Measurements from ENCODE around the gene HDAC4.

Gene HDAC4

DNA sequence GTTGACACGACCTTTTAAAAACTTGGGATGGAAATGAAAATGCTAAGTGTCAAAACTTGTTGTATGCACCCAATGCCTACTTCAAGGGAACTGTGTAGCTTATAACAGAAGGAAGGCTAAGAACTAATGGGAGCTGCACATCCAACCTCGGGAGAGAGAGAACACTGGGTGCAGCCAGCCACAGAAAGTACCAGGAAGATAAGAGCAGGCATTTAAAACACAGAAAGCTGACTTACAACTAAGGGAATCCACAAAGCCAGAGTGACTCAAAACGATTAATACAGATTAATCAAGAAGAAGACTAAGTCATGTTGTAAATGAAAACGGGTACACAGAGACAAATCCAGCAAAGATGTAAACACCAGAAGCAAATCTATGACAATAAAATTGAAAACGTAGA is 113.4 kb downstream of the HDAC4 start:
- ChIA-PET CTCF (interaction anchor here (0.7 kb wide), 1 partner anchor 145 kb away, joined by 3 read pairs; no protein-coding TSS in a partner anchor), POLR2A (no interaction called here)
- no peak for DNase-seq (ENCODE audit: extremely low spot score)
- no peak for TF ChIP-seq TARDBP (IDR thresholded peaks at IDR 0.05)
- TF ChIP-seq BHLHE40 (IDR thresholded peaks at IDR 0.05; ENCODE audit: borderline replicate concordance) = no peak
- TF ChIP-seq SP1 (IDR thresholded peaks at IDR 0.05) = no peak
- TF ChIP-seq ARNT (IDR thresholded peaks at IDR 0.05) = no peak
- TF ChIP-seq SUZ12 (IDR thresholded peaks at IDR 0.05) = no peak
- TF ChIP-seq FOXM1 (IDR thresholded peaks at IDR 0.05; ENCODE audit: borderline replicate concordance) = no peak
- TF ChIP-seq PKNOX1 (IDR thresholded peaks at IDR 0.05) = no peak
- no peak for TF ChIP-seq ZNF384 (IDR thresholded peaks at IDR 0.05)
- no peak for TF ChIP-seq LEF1 (IDR thresholded peaks at IDR 0.05; ENCODE audit: borderline replicate concordance)
- no peak for TF ChIP-seq HDGF (IDR thresholded peaks at IDR 0.05; ENCODE audit: borderline replicate concordance)
- no peak for TF ChIP-seq CTBP1 (IDR thresholded peaks at IDR 0.05; ENCODE audit: borderline replicate concordance)
- no peak for TF ChIP-seq NFRKB (IDR thresholded peaks at IDR 0.05)
- no peak for TF ChIP-seq ELF4 (IDR thresholded peaks at IDR 0.05)
- no peak for TF ChIP-seq FOXK2 (IDR thresholded peaks at IDR 0.05)
- no peak for TF ChIP-seq FOXA1 (IDR thresholded peaks at IDR 0.05)
- no peak for TF ChIP-seq L3MBTL2 (conservative IDR thresholded peaks at IDR 0.05)

DNA sequence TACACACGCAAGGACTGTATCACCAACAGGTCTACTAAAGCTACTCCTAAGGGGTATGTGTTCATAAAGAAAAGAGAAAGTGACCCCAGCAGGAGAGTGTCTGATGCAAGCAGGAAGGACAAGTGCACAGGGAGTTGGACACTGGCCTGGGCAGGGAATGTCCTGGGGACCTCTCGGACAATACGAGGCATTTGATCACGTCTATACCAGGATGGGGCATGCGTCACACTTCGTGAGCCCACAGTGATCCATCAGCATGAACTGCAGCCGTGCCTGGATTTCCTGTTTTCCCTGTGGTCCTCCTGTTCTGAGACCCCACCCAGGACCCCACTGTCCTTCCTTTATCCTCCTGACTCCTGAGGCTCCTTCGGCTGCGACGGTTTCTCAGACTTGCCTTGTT is 113.9 kb downstream of the HDAC4 start:
- no peak for TF ChIP-seq FOXK2 (IDR thresholded peaks at IDR 0.05)
- TF ChIP-seq ARNT (IDR thresholded peaks at IDR 0.05) = no peak
- TF ChIP-seq TARDBP (IDR thresholded peaks at IDR 0.05) = no peak
- TF ChIP-seq HDGF (IDR thresholded peaks at IDR 0.05; ENCODE audit: borderline replicate concordance) = no peak
- TF ChIP-seq FOXA1 (IDR thresholded peaks at IDR 0.05) = no peak
- TF ChIP-seq SUZ12 (IDR thresholded peaks at IDR 0.05) = no peak
- no peak for TF ChIP-seq PKNOX1 (IDR thresholded peaks at IDR 0.05)
- no peak for TF ChIP-seq NFRKB (IDR thresholded peaks at IDR 0.05)
- ChIA-PET POLR2A (no interaction called here), CTCF (interaction anchor here (0.7 kb wide), 1 partner anchor 144 kb away, joined by 3 read pairs; no protein-coding TSS in a partner anchor)
- DNase-seq (ENCODE audit: extremely low spot score) = no peak

- ChIA-PET POLR2A (no interaction called here), CTCF (no interaction called here)
- TF ChIP-seq HDGF (IDR thresholded peaks at IDR 0.05; ENCODE audit: borderline replicate concordance) (no peak), BHLHE40 (IDR thresholded peaks at IDR 0.05; ENCODE audit: borderline replicate concordance) (no peak), SUZ12 (IDR thresholded peaks at IDR 0.05) (no peak)
- DNase-seq (ENCODE audit: extremely low spot score) = no peak
Measured at GRCh38 chr2:239285932-239286230, 114.9 kb downstream of the HDAC4 start.

GRCh38 chr2:239285071-239285931 is 115.5 kb downstream of the HDAC4 start:
- no peak for DNase-seq (ENCODE audit: extremely low spot score)
- CTCF ChIA-PET = no interaction called here
- TF ChIP-seq PKNOX1 (IDR thresholded peaks at IDR 0.05) (no peak), SUZ12 (IDR thresholded peaks at IDR 0.05) (no peak), L3MBTL2 (conservative IDR thresholded peaks at IDR 0.05) (no peak), BHLHE40 (IDR thresholded peaks at IDR 0.05; ENCODE audit: borderline replicate concordance) (no peak), CTBP1 (IDR thresholded peaks at IDR 0.05; ENCODE audit: borderline replicate concordance) (no peak), SP1 (IDR thresholded peaks at IDR 0.05) (no peak), ARNT (IDR thresholded peaks at IDR 0.05) (no peak)
- POLR2A ChIA-PET = no interaction called here

DNA sequence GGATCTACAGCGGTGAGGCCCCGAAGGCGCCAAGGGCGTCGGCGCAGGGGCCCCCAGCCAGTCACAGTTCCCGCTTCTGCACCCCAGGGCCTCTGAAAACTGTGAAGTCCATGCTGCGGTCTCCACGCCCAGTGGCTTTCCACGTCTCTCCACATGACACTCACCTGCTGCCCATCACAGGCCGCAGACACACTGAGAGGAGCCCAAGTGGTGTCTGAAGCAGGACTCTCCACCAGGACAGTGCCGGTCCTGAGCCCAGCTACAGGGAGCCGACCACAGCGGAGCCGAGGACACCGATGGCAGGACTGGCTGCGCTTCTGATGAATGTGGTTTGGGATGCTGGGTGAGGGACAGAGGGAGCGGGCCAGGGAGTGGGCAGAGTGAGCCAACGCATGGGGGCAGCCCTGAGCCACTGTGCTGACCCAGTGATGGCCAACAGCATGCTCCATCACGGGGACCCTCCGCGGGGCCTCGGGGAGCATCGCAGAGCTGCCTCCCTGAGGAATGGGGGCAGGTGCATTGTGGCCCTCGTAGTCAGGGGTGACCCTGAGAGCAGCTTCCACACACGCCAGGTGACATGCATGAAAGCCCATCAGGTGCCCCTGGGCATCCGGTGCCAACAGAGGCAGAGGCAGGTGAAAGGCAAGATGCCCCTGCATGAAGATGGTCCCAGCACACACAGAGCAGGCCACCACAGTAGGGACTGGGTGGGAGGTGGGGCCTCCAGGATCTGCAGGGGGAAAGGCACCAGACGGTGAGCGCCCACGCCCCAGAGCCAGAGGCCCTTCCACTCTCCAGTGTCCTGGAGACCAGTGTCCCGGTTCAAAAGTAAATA is 116.6 kb downstream of the HDAC4 start:
- ChIA-PET POLR2A (no interaction called here), CTCF (no interaction called here)
- TF ChIP-seq ARNT (IDR thresholded peaks at IDR 0.05) = no peak
- TF ChIP-seq SUZ12 (IDR thresholded peaks at IDR 0.05) = no peak
- no peak for TF ChIP-seq NFRKB (IDR thresholded peaks at IDR 0.05)
- TF ChIP-seq FOXM1 (IDR thresholded peaks at IDR 0.05; ENCODE audit: borderline replicate concordance) = no peak
- no peak for TF ChIP-seq CTBP1 (IDR thresholded peaks at IDR 0.05; ENCODE audit: borderline replicate concordance)
- TF ChIP-seq TARDBP (IDR thresholded peaks at IDR 0.05) = no peak
- TF ChIP-seq PKNOX1 (IDR thresholded peaks at IDR 0.05) = no peak
- no peak for DNase-seq (ENCODE audit: extremely low spot score)

Measured in HEK293T (cell line).